ENCODE results near the gene TEX2. TPM values are rescaled to one million over a fixed set of nuclear protein-coding genes. Genes with fewer than 3 reads are reported as not detected.
A peak's percentile ranks its signal among the peaks of the same experiment; 100 is the strongest.

The TEX2 gene
- total and polyA plus RNA-seq, 9 of the 15 experiments (the other 6 are each of a cell fraction or from before 2014, with no cell fraction given) = 4.1 to 27.6 (median 19.3) TPM

DNA sequence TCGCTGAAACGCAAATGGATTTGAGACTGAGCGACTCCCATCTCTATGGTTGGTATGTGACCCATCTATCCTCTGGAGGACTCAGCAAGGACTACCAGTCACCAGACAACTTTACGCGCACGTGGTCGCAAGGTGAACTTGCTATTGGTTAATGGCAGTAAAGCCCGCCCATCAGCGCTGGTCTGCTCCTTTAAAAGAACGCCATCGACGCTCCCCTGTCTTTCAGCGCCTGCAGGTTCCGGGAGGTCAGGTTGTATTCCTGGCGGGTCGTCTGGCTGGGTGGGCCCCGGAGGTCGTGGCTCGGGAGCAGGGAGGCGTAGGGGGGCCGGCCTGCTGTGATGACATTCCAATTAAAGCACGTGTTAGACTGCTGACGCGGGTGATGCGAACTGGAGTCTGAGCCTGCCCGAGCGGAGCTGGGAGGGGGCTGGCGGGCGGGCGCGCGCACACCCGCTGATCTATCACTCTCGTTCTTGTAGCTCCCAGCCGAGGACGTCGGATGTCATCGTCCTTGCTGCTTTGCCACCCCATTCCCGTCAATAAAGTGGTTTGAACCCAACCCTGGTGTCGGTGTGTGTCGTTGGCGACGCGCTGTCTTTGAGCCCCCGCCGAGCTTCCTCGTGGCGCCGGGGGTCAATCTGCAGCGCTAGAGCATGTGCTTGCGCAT lies 117.2 kb downstream of the TEX2 start (continued):
- TF ChIP-seq, protein P1, sequence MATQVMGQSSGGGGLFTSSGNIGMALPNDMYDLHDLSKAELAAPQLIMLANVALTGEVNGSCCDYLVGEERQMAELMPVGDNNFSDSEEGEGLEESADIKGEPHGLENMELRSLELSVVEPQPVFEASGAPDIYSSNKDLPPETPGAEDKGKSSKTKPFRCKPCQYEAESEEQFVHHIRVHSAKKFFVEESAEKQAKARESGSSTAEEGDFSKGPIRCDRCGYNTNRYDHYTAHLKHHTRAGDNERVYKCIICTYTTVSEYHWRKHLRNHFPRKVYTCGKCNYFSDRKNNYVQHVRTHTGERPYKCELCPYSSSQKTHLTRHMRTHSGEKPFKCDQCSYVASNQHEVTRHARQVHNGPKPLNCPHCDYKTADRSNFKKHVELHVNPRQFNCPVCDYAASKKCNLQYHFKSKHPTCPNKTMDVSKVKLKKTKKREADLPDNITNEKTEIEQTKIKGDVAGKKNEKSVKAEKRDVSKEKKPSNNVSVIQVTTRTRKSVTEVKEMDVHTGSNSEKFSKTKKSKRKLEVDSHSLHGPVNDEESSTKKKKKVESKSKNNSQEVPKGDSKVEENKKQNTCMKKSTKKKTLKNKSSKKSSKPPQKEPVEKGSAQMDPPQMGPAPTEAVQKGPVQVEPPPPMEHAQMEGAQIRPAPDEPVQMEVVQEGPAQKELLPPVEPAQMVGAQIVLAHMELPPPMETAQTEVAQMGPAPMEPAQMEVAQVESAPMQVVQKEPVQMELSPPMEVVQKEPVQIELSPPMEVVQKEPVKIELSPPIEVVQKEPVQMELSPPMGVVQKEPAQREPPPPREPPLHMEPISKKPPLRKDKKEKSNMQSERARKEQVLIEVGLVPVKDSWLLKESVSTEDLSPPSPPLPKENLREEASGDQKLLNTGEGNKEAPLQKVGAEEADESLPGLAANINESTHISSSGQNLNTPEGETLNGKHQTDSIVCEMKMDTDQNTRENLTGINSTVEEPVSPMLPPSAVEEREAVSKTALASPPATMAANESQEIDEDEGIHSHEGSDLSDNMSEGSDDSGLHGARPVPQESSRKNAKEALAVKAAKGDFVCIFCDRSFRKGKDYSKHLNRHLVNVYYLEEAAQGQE (IDR thresholded peaks at IDR 0.05; ENCODE audit: borderline replicate concordance) = peak; percentile 95
- TF ChIP-seq, protein P1 (CRISPR knock-in tag; IDR thresholded peaks at IDR 0.05; ENCODE audit: low read depth) = peak; percentile 40; the same call in 1 of the 2 replicates
- TF ChIP-seq LEF1 (IDR thresholded peaks at IDR 0.05) = peak; percentile 49; the same call in 1 of the 2 replicates
- TF ChIP-seq, protein P2, sequence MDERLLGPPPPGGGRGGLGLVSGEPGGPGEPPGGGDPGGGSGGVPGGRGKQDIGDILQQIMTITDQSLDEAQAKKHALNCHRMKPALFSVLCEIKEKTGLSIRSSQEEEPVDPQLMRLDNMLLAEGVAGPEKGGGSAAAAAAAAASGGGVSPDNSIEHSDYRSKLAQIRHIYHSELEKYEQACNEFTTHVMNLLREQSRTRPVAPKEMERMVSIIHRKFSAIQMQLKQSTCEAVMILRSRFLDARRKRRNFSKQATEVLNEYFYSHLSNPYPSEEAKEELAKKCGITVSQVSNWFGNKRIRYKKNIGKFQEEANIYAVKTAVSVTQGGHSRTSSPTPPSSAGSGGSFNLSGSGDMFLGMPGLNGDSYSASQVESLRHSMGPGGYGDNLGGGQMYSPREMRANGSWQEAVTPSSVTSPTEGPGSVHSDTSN (CRISPR knock-in tag; IDR thresholded peaks at IDR 0.05; ENCODE audit: low read depth) = 0 out of 2 replicates have a peak, but pooled peaks have one; percentile 19
- TF ChIP-seq, protein P2 (tag; conservative IDR thresholded peaks at IDR 0.05; ENCODE audit: low read depth) = peak; percentile 78
- TF ChIP-seq EZH2 (IDR thresholded peaks at IDR 0.05; ENCODE audit: borderline replicate concordance, low read depth, low read length) = no peak
- TF ChIP-seq ZNF717 (CRISPR knock-in tag; IDR thresholded peaks at IDR 0.05) = 0 out of 2 replicates have a peak, but pooled peaks have one; percentile 80
- TF ChIP-seq RBM25 (IDR thresholded peaks at IDR 0.05; ENCODE audit: low read depth, low read length, severe bottlenecking) = peak; percentile 78
- TF ChIP-seq, protein P3, sequence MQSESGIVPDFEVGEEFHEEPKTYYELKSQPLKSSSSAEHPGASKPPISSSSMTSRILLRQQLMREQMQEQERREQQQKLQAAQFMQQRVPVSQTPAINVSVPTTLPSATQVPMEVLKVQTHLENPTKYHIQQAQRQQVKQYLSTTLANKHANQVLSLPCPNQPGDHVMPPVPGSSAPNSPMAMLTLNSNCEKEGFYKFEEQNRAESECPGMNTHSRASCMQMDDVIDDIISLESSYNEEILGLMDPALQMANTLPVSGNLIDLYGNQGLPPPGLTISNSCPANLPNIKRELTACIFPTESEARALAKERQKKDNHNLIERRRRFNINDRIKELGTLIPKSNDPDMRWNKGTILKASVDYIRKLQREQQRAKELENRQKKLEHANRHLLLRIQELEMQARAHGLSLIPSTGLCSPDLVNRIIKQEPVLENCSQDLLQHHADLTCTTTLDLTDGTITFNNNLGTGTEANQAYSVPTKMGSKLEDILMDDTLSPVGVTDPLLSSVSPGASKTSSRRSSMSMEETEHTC (IDR thresholded peaks at IDR 0.05) = 0 out of 2 replicates have a peak, but pooled peaks have one; percentile 14
- TF ChIP-seq, protein P4, sequence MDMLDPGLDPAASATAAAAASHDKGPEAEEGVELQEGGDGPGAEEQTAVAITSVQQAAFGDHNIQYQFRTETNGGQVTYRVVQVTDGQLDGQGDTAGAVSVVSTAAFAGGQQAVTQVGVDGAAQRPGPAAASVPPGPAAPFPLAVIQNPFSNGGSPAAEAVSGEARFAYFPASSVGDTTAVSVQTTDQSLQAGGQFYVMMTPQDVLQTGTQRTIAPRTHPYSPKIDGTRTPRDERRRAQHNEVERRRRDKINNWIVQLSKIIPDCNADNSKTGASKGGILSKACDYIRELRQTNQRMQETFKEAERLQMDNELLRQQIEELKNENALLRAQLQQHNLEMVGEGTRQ (CRISPR knock-in tag; IDR thresholded peaks at IDR 0.05) = peak; percentile 99
- 0 out of 2 replicates have a peak, but pooled peaks have one; percentile 11 for TF ChIP-seq ELF2 (CRISPR knock-in tag; IDR thresholded peaks at IDR 0.05)
- TF ChIP-seq BHLHE40 (IDR thresholded peaks at IDR 0.05; ENCODE audit: low read length) = peak; percentile 77
- peak; percentile 88 for TF ChIP-seq U2AF1 (optimal IDR thresholded peaks at IDR 0.05; ENCODE audit: low read depth, low read length)
- TF ChIP-seq FOXA3 (CRISPR knock-in tag; conservative IDR thresholded peaks at IDR 0.05 in 1 of 2, IDR thresholded peaks at IDR 0.05 in 1 of 2) = peak in 1 of 2 experiments; percentile 47; a peak in 2 of 4 replicates
